Skeletal muscle cell (primary cell): ENCODE results near the gene HLA-DQA1.
"Not testable (repeated sequence)": the region's sequence is repeated elsewhere in the genome, so short reads cannot be mapped to it uniquely, and the experiment has no call there.

ENCODE experiments used
- DNase-seq: peaks from one replicate; pipeline ENCODE4 v3.0.0-alpha.2; 2010; ENCODE audit warnings: low read depth
- H3K4me3 ChIP-seq: 2 replicates; pipeline ENCODE4 v1.5.1; 2011; ENCODE audit warnings: low read depth, mild to moderate bottlenecking, control low read depth, low read length, moderate library complexity

The HLA-DQA1 gene

DNA sequence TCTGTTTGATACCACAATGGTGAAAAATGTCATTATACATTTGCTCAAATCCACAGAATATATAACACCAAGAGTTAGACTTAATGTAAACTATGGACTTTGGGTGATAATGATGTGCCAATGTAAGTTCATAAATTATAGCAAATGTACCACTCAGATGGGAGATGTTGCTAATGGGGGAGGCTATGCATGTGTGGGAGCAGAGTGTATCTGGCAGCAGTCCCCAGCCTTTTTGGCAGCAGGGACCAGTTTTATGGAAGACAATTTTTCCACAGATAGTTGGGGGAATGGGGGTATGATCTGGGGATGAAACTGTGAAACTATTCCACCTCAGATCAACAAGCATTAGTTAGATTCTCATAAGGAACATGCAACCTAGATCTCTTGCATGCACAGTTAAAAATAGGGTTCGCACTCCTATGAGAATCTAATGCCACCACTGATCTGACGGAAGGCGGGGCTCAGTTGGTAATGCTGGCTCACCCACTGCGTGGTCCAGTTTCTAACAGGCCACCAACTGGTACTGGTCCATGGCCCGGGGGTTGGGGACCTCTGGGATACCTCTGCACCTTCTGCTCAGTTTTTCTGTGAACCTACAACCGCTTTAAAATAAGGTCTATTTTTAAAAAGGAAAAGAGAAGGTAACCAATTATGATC lies 8.0 kb downstream of the HLA-DQA1 start:
- no peak overlapping the region for H3K4me3 ChIP-seq
- no peak for DNase-seq

DNA sequence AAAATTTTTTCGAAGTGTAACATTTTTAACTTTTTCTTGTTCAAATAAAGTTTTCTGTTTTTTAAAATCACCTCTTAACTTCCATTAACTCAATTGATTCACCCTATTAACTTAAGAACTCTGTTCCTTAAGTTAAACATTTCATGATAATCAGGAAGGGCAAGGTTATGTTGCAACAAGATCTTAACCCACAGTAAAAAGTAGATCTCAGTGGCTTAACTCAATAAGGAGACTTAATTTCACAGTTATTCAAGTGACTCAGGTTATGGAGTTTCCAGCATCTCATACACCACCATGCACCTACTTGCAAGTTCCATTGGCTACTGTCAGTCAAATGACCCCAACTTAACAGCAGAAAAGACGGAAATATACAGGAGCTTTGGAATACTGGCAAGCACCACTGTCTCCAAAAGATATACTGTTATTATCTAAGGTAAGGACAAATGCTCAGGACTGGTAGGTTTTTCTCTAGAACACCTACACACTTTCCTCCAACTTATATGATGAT lies 18.1 kb downstream of the HLA-DQA1 start:
- H3K4me3 ChIP-seq: no peak overlapping the region
- no peak for DNase-seq

DNA sequence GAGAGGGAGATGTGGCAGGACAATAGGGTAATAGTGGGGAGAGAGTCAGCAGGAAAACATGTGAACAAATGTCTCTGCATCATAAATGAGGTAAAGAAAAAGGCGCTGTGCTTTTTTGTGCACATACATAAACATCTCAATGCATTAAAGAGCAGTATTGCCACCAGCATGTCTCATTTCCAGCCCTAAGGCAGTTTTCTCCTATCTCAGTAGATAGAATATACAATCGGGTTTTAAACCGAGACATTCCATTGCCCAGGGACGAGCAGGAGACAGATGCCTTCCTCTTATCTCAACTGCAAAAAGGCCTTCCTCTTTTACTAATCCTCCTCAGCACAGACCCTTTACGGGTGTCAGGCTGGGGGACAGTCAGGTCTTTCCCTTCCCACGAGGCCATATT lies 20.1 kb downstream of the HLA-DQA1 start:
- DNase-seq, H3K4me3 ChIP-seq: not testable (repeated sequence)

DNA sequence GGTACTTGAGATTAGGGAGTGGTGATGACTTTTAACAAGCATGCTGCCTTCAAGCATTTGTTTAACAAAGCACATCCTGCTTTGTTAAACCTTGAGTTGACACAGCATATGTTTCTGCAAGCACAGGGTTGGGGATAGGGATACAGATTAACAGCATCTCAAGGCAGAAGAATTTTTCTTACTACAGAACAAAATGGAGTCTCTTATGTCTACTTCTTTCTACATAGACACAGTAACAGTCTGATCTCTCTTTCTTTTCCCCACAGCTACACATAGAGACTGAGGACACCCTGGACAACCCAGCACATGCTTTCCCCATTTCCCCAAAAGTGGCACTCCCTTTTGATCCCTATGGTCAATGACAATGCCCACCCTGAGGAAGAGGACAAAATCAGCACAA lies 20.6 kb downstream of the HLA-DQA1 start:
- not testable (repeated sequence) for DNase-seq, H3K4me3 ChIP-seq

DNA sequence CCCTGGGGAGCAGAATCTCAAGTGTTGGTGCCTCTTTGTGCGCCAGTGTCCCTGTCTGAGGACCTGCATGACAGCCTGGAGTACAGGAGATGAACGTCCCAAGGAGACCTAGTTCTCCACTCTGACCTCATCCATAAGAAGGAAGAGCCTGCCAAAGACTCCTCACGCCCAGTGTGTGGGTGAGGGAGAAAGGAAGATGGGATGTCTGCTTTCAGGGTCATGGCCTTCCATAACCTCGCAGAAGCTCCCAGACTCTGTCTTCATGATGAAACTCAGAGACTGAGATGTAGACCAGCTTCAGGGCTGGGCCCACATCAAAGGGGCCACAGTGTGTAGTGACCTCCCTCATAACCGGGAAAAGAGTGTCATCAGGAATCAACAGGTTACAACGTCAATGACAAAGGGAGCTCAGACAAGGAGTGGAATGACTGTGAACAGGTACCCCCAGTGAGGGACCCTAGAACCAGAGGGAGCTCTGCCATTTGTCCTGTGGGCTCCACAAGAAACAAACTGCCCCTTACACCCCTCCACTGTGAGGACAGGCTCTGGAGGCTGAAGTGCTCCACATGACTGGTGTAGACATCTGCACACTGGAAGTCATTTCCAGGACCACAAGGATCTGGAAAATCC lies 21.2 kb downstream of the HLA-DQA1 start:
- DNase-seq: no peak

DNA sequence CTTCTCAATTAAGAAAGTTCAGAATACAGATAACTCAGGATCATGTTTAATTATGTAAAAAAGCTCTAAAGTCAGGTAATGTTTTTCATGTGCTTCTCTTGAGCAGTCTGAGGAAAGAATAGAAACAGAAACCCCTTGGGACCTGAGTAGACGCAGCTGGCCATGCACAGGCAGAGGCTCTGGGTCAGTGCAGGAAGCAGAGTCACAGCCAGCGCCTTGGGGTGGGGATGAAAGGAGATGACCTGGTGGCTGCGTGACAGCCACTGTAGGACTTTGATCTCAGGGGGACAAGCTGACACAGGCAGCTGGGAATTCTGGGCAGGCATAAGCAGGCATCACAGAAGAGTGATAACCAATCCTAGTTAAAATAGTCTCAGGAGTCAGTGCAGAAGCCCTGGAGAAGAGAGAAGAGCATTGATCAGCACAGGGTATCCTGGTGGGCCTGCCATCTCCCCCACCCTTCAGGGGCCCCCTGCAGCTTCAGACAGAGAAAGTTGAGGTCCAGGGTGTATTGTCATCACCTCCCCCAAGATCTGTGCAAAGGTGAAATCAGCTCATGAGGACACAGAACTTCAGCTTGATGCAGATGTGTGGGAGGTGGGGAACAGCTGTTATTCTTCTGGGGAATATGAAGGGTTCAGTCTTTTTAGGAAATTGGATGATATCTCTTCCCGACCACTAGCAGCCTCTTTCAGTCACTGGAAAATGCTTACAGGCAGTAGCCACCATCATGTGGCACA lies 22.8 kb downstream of the HLA-DQA1 start:
- DNase-seq: no peak
- no peak overlapping the region for H3K4me3 ChIP-seq

More for the DNA sequence above, 21.2 kb downstream of the HLA-DQA1 start:
- no peak overlapping the region for H3K4me3 ChIP-seq

DNA sequence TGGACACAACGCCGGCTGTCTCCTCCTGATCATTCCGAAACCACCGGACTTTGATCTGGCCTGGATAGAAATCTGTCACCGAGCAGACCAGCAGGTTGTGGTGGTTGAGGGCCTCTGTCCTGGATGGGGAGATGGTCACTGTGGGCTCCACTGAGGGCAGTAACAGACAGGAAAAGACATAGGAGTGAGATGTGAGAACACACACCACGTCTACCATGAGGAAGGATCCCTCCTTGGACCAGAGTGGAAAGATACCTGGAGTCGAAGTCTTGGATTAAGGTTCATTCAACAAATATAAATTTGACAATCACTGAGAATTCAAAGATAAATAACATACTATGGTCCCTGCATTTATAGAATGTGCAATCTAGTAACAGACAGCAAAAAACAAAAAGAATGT lies 24.9 kb downstream of the HLA-DQA1 start:
- DNase-seq: no peak
- H3K4me3 ChIP-seq: no peak overlapping the region

DNA sequence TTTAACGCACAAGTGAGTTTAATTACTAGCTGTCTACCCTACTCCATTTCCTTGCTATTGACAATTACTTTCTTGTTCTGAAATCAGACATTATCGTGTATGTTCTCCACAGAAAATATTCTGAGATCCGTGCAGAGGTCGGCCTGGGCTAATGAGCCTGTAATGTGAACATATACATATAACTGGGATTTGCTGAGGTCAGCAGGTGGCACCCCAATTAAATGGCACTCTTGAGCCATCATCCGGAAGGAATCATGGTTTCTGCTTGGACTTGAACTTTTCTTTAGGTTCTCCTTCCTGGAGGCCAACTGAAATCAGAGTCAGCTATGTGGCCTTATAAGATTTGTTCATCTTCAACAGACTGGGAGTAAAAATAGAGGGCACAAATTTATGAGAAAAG lies 25.6 kb downstream of the HLA-DQA1 start:
- no peak for DNase-seq
- no peak overlapping the region for H3K4me3 ChIP-seq

DNA sequence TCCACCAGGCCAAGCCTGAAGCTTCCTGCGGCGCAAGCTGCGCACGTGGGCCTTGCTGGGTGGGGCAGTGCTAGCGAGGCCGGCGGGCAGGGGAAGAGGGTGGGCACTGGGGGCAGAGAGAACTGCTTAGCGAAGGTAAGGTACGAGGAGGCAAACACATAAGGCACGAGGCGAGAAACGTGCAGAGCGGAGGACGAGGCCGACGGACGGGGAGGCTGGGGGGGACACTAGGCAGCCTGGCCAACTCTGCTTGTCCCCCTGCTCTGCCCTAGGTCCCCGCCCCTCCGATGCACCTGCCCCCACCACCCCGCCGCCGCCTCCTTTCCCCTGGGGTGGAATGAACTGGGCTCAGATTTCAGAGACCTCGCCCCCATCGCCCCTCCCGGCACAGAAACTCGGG lies 27.1 kb downstream of the HLA-DQA1 start:
- no peak overlapping the region for H3K4me3 ChIP-seq

DNA sequence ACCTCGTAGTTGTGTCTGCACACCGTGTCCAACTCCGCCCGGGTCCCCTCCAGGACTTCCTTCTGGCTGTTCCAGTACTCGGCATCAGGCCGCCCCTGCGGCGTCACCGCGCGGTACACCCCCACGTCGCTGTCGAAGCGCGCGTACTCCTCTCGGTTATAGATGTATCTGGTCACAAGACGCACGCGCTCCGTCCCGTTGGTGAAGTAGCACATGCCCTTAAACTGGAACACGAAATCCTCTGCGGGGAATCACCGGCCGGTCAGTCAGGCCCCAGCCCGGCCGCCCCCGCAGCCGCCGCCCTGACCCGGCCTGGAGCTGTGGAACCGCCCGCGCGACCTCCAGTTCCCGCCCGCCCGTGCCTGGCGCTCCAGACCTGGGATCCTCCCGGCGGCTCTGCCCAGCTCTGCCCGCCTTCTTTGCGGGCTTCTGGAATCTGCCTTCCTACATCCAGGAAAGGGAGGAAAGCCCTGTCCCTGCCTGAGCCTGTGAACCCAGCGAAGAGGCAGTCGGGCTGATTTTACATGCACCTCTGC lies 27.7 kb downstream of the HLA-DQA1 start:
- H3K4me3 ChIP-seq: no peak overlapping the region
- no peak for DNase-seq

More for the DNA sequence above, 27.1 kb downstream of the HLA-DQA1 start:
- no peak for DNase-seq

DNA sequence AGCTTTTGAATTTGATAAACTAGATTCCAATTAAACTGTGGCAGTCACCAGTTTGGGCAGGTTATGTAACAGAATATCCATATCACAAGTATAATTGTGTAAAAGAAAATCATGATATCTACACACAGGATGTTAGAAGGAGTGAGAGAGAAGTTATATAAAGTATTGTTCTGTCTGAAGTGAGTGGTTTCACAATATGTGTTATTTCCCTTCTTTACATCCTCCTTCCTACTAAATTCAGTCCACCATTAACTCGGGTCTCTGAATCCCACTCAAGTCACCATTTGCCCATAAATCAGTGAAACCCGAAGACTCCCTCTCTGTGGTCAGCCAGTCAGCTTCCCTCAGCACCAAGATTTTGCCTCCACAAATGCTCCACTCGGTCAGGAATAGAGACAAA lies 28.5 kb downstream of the HLA-DQA1 start:
- no peak for DNase-seq
- H3K4me3 ChIP-seq: no peak overlapping the region

DNA sequence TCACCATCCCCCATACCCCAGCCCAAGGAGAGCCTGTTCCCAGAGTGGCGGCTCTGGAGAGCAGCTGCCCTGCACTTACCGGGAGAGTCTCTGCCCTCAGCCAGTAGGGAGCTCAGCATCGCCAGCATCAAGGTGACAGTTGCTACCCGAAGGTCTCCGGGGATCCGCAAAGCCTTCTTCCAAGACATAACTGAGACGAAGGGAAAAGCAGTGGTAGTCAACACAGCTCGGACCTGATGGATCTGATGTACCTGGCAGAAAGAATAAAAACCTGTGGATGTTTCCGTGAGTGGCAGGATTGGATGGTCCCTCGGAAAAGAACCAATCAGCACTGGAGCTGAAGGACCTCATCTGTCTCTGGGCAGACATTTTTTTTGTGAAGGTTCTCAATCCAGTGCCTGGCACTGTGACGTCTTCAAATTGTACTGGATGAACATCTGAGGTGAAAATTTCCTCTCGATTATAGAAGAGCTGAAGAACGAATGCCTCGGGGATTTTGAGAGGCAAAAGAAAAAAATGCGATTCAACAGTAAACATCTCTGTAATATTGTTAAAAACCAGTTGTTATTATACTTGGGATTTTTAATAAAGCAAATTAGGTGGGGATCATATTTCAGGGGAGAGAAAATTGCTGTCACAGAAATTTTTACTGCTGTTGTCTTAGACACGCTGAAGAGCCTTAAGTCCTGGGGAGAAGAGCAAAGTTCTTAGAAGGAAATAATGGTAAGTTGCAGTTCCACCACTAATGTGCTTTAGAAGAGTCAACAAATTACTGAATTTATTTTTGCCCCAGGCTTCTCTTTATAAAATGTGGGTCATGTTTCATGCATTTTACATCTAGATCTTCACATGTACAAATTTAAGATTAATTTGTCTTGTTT lies 29.5 kb downstream of the HLA-DQA1 start, which contains the start of gene HLA-DQB1:
Gene HLA-DQB1, minus strand, starts transcription at position 238 of the 881 bp plus-strand sequence. Its CDS starts 50 bp downstream, at position 188.
- DNase-seq: no peak
- no peak within 1 kb of the TSS for H3K4me3 ChIP-seq

DNA sequence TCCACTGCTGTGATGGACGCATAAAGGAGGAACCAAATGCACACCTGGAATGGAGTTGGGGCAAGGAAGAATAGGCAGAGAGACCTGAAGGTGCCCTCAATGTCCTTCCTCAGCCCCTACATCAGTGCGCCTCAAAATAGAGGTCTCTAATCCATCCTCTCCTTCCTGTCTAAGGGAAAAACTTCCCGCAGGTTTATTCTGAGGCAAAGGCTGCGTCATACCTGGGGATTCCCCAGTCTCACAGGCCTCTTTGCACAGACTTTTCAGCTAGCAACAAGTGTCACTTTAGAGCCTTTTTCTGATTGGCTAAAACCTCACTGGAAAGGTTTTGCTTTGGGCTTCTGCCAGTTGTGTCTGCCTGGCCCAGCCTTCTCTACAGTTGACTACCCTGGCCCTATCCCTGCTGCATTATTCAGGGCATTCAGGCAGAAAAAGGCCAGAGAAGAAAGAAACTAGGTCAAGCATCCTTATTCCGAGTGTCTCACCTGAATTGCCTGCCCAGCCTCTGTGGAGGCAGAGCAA lies 31.1 kb downstream of the HLA-DQA1 start:
- DNase-seq: no peak
- H3K4me3 ChIP-seq: no peak overlapping the region

DNA sequence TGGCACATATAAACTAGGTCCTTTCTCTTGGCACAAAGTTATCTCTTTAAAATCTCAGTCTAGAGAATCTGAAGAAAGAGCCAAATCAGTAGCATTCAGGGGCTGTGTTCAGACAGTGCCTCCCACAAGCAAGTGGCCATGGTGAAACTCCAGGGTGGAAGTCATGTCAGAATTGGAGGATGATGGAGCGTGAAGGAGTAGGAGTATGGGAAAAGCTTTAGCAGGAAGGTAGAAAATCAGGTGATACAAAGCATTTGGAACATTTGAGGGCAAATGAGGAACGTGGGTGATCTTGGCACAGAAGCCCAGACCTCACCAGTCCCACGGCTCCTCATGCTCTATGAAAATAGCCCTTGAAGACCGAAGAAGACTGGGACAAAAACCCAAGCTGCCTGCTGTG lies 32.0 kb downstream of the HLA-DQA1 start:
- H3K4me3 ChIP-seq: no peak overlapping the region
- DNase-seq: no peak

DNA sequence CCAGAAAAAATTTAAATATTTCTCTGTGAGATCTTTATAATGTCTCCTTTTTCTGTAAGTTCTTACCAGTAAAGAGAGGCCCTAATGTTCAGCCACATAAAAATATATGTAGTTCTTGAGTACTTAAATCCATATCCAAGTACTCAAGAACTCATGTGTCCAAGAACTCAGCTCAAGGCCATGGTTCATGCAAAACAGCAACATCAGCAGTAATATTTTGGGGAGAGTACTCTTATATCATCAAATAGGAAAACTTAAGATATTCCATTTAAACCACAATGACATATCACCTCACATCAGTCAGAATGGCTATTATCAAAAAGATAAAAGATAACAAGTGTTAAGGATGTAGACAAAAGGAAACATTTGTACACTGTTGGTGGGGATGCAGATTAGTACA lies 32.7 kb downstream of the HLA-DQA1 start:
- no peak overlapping the region for H3K4me3 ChIP-seq

DNA sequence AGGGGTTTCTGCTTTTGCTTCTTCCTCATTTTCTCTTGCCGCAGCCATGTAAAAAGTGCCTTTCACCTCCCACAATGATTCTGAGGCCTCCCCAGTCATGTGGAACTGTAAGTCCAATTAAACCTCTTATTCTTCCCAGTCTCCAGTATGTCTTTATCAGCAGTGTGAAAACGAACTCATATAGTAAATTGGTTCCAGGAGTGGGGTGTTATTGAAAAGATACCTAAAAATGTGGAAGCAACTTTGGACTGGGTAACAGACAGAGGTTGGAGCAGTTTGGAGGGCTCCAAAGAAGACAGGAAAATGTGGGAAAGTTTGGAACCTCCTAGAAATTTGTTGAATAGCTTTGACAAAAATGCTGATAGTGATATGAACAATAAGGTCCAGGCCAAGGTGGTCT lies 34.7 kb downstream of the HLA-DQA1 start:
- DNase-seq, H3K4me3 ChIP-seq: not testable (repeated sequence)

More for the DNA sequence above, 32.7 kb downstream of the HLA-DQA1 start:
- no peak for DNase-seq

DNA sequence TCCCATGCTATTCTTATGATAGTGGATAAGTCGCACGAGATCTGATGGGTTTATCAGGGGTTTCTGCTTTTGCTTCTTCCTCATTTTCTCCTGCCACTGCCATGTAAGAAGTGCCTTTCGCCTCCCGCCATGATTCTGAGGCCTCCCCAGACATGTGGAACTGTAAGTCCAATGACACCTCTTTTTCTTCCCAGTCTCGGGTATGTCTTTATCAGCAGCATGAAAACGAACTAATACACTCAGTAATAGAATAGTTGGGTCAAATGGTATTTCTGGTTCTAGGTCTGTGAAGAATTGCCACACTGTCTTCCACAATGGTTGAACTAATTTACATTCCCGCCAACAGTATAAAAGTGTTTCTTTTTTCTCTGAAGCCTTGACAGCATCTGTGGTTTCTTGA lies 36.9 kb downstream of the HLA-DQA1 start:
- not testable (repeated sequence) for H3K4me3 ChIP-seq, DNase-seq

DNA sequence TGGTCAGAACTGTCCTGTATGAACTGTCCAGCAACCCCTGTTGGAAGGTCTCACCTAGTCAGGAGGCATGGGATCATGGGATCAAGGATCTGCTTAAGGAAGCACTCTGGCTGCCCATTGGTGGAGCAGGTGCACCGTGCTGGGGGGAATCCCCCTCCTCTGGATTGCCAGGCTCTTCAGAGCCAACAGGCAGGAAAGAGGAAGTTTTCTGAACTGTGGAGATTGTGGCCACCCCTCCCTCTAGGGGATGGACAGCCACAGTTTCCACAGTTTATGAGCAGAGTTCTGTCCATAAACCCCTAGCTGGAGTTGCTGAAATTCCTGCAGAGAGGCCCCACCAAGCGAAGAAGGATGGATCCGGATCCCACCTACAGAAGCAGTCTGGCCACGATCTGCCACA lies 42.3 kb downstream of the HLA-DQA1 start:
- no peak for DNase-seq
- H3K4me3 ChIP-seq: no peak overlapping the region

DNA sequence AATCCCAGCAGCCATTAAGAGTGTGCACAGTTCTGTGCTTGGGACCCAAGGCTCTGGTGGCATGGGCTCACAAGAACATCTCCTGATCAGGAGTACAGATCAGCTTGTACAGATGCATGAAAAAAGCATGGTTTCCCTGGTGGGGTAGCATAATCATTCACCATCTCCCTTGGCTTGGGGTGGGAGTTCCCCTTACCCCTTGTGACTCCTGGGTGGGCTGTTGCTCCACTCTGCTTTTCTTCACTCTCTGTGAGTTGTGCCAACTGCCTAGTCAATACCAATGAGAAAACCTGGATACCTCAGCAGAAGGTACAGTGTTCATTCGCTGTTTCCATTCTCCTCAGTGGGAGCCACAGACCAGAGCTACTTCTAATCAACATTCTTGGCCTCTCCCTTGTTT lies 42.8 kb downstream of the HLA-DQA1 start:
- no peak overlapping the region for H3K4me3 ChIP-seq
- no peak for DNase-seq
